HG03571 (cell line): ENCODE results near the gene LRBA.

Source experiments
- ATAC-seq: cut with Tn5 transposase; IDR thresholded peaks from one replicate; pipeline ENCODE4 v1.9.1; 2021; ENCODE audit not compliant: unreplicated experiment

LRBA gene

GRCh38 chr4:150224896-150225591 lies 790.0 kb downstream of the LRBA start:
- no peak for ATAC-seq

GRCh38 chr4:150219841-150220240 lies 795.2 kb downstream of the LRBA start:
- ATAC-seq = no peak

- ATAC-seq = no peak
Observed at GRCh38 chr4:150218447-150218846, 796.6 kb downstream of the LRBA start.

DNA sequence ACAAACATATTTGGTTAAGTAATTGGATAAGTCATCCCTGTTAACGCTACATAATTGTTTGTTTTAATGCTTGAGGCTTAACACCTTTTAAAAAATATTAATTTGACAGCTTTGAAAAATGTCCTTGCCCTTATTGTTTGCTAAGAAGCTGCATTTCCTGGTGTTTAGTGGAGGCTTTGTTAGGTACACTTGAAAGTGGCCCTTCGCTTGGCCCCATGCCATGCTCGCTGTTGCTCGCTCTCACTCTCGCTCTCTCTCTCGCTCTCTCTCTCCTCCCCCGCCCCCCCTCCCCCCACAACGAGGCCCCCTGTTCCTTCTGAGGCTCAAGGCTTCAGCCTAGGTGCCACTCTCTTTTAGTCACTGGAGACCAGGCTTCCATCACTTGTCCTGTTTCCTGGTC lies 797.3 kb downstream of the LRBA start:
- no peak for ATAC-seq

- no peak for ATAC-seq
Observed at GRCh38 chr4:150217192-150217591, 797.9 kb downstream of the LRBA start.

- no peak for ATAC-seq
Observed at GRCh38 chr4:150216726-150217125, 798.4 kb downstream of the LRBA start.

DNA sequence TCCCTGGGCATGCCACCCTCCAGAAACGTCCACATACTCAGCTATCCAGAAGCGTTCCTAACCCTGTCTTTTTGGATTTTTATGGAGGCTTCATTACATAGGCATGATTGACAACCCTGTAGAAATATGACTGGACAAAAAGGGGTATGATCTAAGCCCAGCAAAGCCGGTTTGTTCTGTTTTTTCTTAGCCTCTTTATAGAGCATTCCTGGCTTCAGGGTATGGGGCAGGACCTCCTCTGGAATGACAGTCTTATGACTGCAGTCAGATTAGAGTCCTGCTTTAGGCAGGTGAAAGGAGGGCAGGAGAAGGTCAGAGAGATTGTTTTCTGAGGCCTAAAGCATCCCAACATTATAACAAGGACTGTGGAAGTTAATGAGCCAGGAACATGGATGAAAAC lies 799.5 kb downstream of the LRBA start:
- ATAC-seq = no peak
